H1 (cell line): ENCODE measurements around the gene POLR3K. TPM values are rescaled to one million over a fixed set of nuclear protein-coding genes. Genes with fewer than 3 reads are reported as not detected.

ENCODE experiments used
- CTCF ChIA-PET: fragments of 300-600 bp; sonication (Branson Sonifier 250); formaldehyde crosslinking; loops from one replicate; lab custom pipeline; 2021; ENCODE audit not compliant: partially characterized antibody; lab: Charles Lee
- POLR2A ChIA-PET: fragments of 300-600 bp; sonication (Branson Sonifier 250); formaldehyde crosslinking; loops from one replicate; lab custom pipeline; 2021; ENCODE audit warnings: inconsistent platforms; ENCODE audit not compliant: partially characterized antibody; lab: Charles Lee
- DNase-seq, 2 experiments: peaks; one replicate each; pipeline versions ENCODE4 v3.0.0 to v3.0.0-alpha.2; 2010 to 2022; ENCODE audit warnings: low spot score in 2 of 2, low read depth in 1 of 2, mixed read lengths in 1 of 2
- FAIRE-seq: peaks from 2 replicates; lab custom pipeline; 2011; peaks lifted over from hg19 to GRCh38; lab: Jason Lieb, UNC
- H2AFZ ChIP-seq: 2 replicates; pipeline ENCODE4 v1.8.1; 2012; ENCODE audit warnings: low read length, inconsistent platforms
- H2AK5ac ChIP-seq: 2 replicates; pipeline ENCODE4 v1.6.1; 2013; ENCODE audit warnings: low read depth, low read length
- H2BK120ac ChIP-seq: replicated peaks from 2 replicates; pipeline ENCODE3; 2013; ENCODE audit warnings: low read depth, low read length, inconsistent platforms
- H2BK12ac ChIP-seq: 2 replicates; pipeline ENCODE4 v1.6.1; 2013; ENCODE audit warnings: low read depth, low read length
- H2BK15ac ChIP-seq: 2 replicates; pipeline ENCODE4 v1.6.1; 2013; ENCODE audit warnings: low read length
- H2BK20ac ChIP-seq: 2 replicates; pipeline ENCODE4 v1.6.1; 2013; ENCODE audit warnings: low read length
- H2BK5ac ChIP-seq: 2 replicates; pipeline ENCODE4 v1.6.1; 2013; ENCODE audit warnings: low read depth, low read length
- H3K14ac ChIP-seq: 2 replicates; pipeline ENCODE4 v1.6.1; 2013; ENCODE audit warnings: inconsistent platforms; ENCODE audit not compliant: insufficient read length
- H3K18ac ChIP-seq: 2 replicates; pipeline ENCODE4 v1.6.1; 2013; ENCODE audit warnings: low read length; ENCODE audit errors: extremely low read depth
- H3K23ac ChIP-seq: 2 replicates; pipeline ENCODE4 v1.6.1; 2013; ENCODE audit warnings: inconsistent platforms; ENCODE audit not compliant: insufficient read length
- H3K23me2 ChIP-seq: 2 replicates; pipeline ENCODE4 v1.6.1; 2013; ENCODE audit warnings: low read depth, low read length
- H3K27ac ChIP-seq: 2 replicates; pipeline ENCODE4 v1.6.1; 2011; ENCODE audit warnings: low read depth, low read length, inconsistent platforms
- H3K27me3 ChIP-seq, 4 experiments: replicated peaks in 1 of 4; 1 replicate in 1 of 4; 2 replicates in 3 of 4; pipeline versions ENCODE4 v1.6.1 to v1.8.1; 2011 to 2013; ENCODE audit warnings: low read length in 3 of 4, mild to moderate bottlenecking in 3 of 4, inconsistent platforms in 2 of 4, mixed read lengths in 2 of 4, moderate library complexity in 1 of 4; ENCODE audit not compliant: control insufficient read depth in 3 of 4, insufficient read depth in 3 of 4; ENCODE audit errors: extremely low read depth in 1 of 4
- H3K36me3 ChIP-seq, 4 experiments: 2 replicates each; pipeline versions ENCODE4 v1.6.1 to v1.8.1; 2011 to 2013; ENCODE audit warnings: mild to moderate bottlenecking in 4 of 4, low read length in 3 of 4, moderate library complexity in 2 of 4, control low read depth in 1 of 4, inconsistent platforms in 1 of 4; ENCODE audit not compliant: insufficient read depth in 4 of 4, control insufficient read depth in 2 of 4
- H3K4ac ChIP-seq: replicated peaks from 2 replicates; pipeline ENCODE3; 2013; ENCODE audit warnings: low read length, low read depth, mixed read lengths, inconsistent platforms; ENCODE audit not compliant: insufficient read length
- H3K4me1 ChIP-seq, 4 experiments: replicated peaks in 1 of 4; 1 replicate in 1 of 4; 2 replicates in 3 of 4; pipeline versions ENCODE4 v1.6.1 to v1.8.1; 2011 to 2013; ENCODE audit warnings: low read length in 3 of 4, inconsistent platforms in 2 of 4, mixed read lengths in 1 of 4; ENCODE audit not compliant: insufficient read depth in 4 of 4, control insufficient read depth in 3 of 4
- H3K4me2 ChIP-seq, 2 experiments: 2 replicates each; pipeline versions ENCODE4 v1.6.1 to v1.8.1; 2011 to 2013; ENCODE audit warnings: low read depth in 2 of 2, low read length in 2 of 2, control low read depth in 1 of 2, inconsistent platforms in 1 of 2, mild to moderate bottlenecking in 1 of 2; ENCODE audit not compliant: insufficient read depth in 1 of 2
- H3K4me3 ChIP-seq, 4 experiments: fragments of 200-600, 300-600 bp in 1 of 4; sonication (generic), shearing (Covaris generic), sonication (Bioruptor Twin) in 1 of 4; 2 replicates each; pipeline versions ENCODE4 v1.5.1 to v1.8.1; 2011 to 2016; ENCODE audit warnings: low read length in 4 of 4, low read depth in 3 of 4, control low read depth in 2 of 4, inconsistent platforms in 2 of 4, mild to moderate bottlenecking in 2 of 4, mixed read lengths in 1 of 4, moderate library complexity in 1 of 4; ENCODE audit not compliant: insufficient read depth in 2 of 4; ENCODE audit errors: extremely low read depth in 1 of 4
- H3K56ac ChIP-seq: replicated peaks from 2 replicates; pipeline ENCODE3; 2013; ENCODE audit warnings: low read depth, mild to moderate bottlenecking, mixed read lengths, low read length, inconsistent platforms; ENCODE audit not compliant: insufficient read length
- H3K79me1 ChIP-seq: 2 replicates; pipeline ENCODE4 v1.6.1; 2013; ENCODE audit warnings: low read depth, low read length, control low read depth
- H3K79me2 ChIP-seq, 2 experiments: 2 replicates each; pipeline versions ENCODE4 v1.6.1 to v1.8.1; 2012 to 2013; ENCODE audit warnings: low read length in 2 of 2, mild to moderate bottlenecking in 2 of 2, inconsistent platforms in 1 of 2; ENCODE audit not compliant: insufficient read depth in 2 of 2, control insufficient read depth in 1 of 2
- H3K9ac ChIP-seq, 4 experiments: replicated peaks in 1 of 4; 1 replicate in 1 of 4; 2 replicates in 3 of 4; pipeline versions ENCODE4 v1.6.1 to v1.8.1; 2011 to 2013; ENCODE audit warnings: low read depth in 3 of 4, low read length in 3 of 4, control low read depth in 2 of 4, mild to moderate bottlenecking in 2 of 4, moderate library complexity in 2 of 4, inconsistent platforms in 1 of 4; ENCODE audit errors: extremely low read depth in 1 of 4
- H3K9me3 ChIP-seq, 2 experiments: 2 replicates each; pipeline versions ENCODE4 v1.6.1 to v1.8.1; 2012 to 2013; ENCODE audit warnings: mild to moderate bottlenecking in 2 of 2, moderate library complexity in 2 of 2, control low read depth in 1 of 2, inconsistent platforms in 1 of 2, low read depth in 1 of 2, low read length in 1 of 2, mixed read lengths in 1 of 2; ENCODE audit not compliant: insufficient read depth in 2 of 2
- H4K20me1 ChIP-seq, 2 experiments: replicated peaks in 1 of 2; 2 replicates each; pipeline versions ENCODE3 to v1.8.1; 2011 to 2013; ENCODE audit warnings: inconsistent platforms in 2 of 2, low read length in 2 of 2, mild to moderate bottlenecking in 1 of 2; ENCODE audit not compliant: insufficient read depth in 2 of 2, control insufficient read depth in 1 of 2
- H4K5ac ChIP-seq: 2 replicates; pipeline ENCODE4 v1.6.1; 2013; ENCODE audit warnings: low read length, low read depth, mixed read lengths, inconsistent platforms; ENCODE audit not compliant: insufficient read length
- H4K8ac ChIP-seq: 2 replicates; pipeline ENCODE4 v1.8.0; 2013; ENCODE audit warnings: mild to moderate bottlenecking, moderate library complexity, low read length, inconsistent platforms; ENCODE audit not compliant: insufficient read depth; ENCODE audit errors: extremely low read depth
- H4K91ac ChIP-seq: replicated peaks from 2 replicates; pipeline ENCODE3; 2013; ENCODE audit warnings: low read length, mixed read lengths, inconsistent platforms; ENCODE audit not compliant: insufficient read length
- CBX5 ChIP-seq: fragments of 300-800, 300-1000 bp; sonication (generic); IDR thresholded peaks from 2 replicates; pipeline ENCODE4 v1.7.1; 2016; ENCODE audit warnings: antibody characterized with exemption, low read length, low read depth
- FOSL1 ChIP-seq: IDR thresholded peaks from 2 replicates; pipeline ENCODE4 v1.6.1; 2011; ENCODE audit warnings: mild to moderate bottlenecking, low read depth, low read length, moderate library complexity; ENCODE audit not compliant: insufficient read depth
- GTF2F1 ChIP-seq: IDR thresholded peaks from 2 replicates; pipeline ENCODE4 v1.6.1; 2012; ENCODE audit warnings: low read depth, low read length, improper control_type of control experiment, borderline replicate concordance
- POLR2AphosphoS5 ChIP-seq: IDR thresholded peaks from 2 replicates; pipeline ENCODE4 v1.6.1; 2011; ENCODE audit warnings: low read depth, low read length
- POU5F1 ChIP-seq: IDR thresholded peaks from 2 replicates; pipeline ENCODE4 v1.6.1; 2011; ENCODE audit warnings: low read depth, mild to moderate bottlenecking, low read length, moderate library complexity
- RAD21 ChIP-seq, 2 experiments: IDR thresholded peaks in 1 of 2; conservative IDR thresholded peaks in 1 of 2; 2 replicates each; pipeline ENCODE4 v1.6.1; 2011; ENCODE audit warnings: low read depth in 2 of 2, low read length in 2 of 2, improper control_type of control experiment in 1 of 2, inconsistent platforms in 1 of 2, mild to moderate bottlenecking in 1 of 2, moderate library complexity in 1 of 2
- RXRA ChIP-seq: IDR thresholded peaks from 2 replicates; pipeline ENCODE4 v1.6.1; 2011; ENCODE audit warnings: low read depth, mild to moderate bottlenecking, low read length, moderate library complexity; ENCODE audit not compliant: insufficient read depth
- SIN3A ChIP-seq, 2 experiments: IDR thresholded peaks in 1 of 2; conservative IDR thresholded peaks in 1 of 2; 2 replicates each; pipeline ENCODE4 v1.6.1; 2011 to 2012; ENCODE audit warnings: low read length in 2 of 2, improper control_type of control experiment in 1 of 2, low read depth in 1 of 2, mild to moderate bottlenecking in 1 of 2
- WGBS, 2 experiments: shearing (Covaris generic) in 1 of 2; methylation state at CpG; one replicate each; pipeline versions ENCODE4 v1.1.6 to v1.1.7; 2013 to 2015; ENCODE audit warnings: low lambda C conversion rate in 2 of 2, mixed read lengths in 2 of 2, inconsistent platforms in 1 of 2, low coverage in 1 of 2, missing lambda C conversion rate in 1 of 2; ENCODE audit not compliant: insufficient replicate concordance in 2 of 2, insufficient coverage in 1 of 2, insufficient read length in 1 of 2; ENCODE audit errors: extremely low coverage in 1 of 2, missing lambda C conversion rate in 1 of 2; 5-methylcytosine and 5-hydroxymethylcytosine counted together
- polyA plus RNA-seq, 7 experiments: library from polyadenylated mRNA; depleted of rRNA in 3 of 7; stranded (reverse) in 5 of 7; unstranded in 2 of 7; fragments of >200 nt in 5 of 7; fragments of 200-250 nt in 2 of 7; gene quantifications; 1 replicate in 5 of 7; 2 replicates in 1 of 7; 4 replicates in 1 of 7; pipeline versions ENCODE4 v1.2.1 to v1.2.3, GENCODE V29; 2011 to 2013; ENCODE audit warnings: missing spikeins in 2 of 7, mixed read lengths in 2 of 7
- total RNA-seq: library from RNA; stranded (reverse); fragmentation: NEBNext Ultra II Directional; extraction: Animal tissue kit (Norgen Biotek cat#: 25700); gene quantifications from 2 replicates; pipeline ENCODE4 v1.2.1, GENCODE V29; 2021

POLR3K gene
- total and polyA plus RNA-seq, 2 of the 8 experiments (the other 6 are each of a cell fraction or from before 2014, with no cell fraction given), result 45.4 to 80.5 TPM

- Histone ChIP-seq H2BK15ac (no peak overlapping the region), H3K18ac (no peak overlapping the region), H3K4me1 (peaks cover 0 to 8% (median 2%) of the 10 kb centered on the region in 4 experiments; a peak in 5 of 7 replicates), H3K79me1 (no peaks in the 10 kb centered on the region)
- FAIRE-seq, result no peak
- TF ChIP-seq POLR2AphosphoS5 (no peak), FOSL1 (no peak), GTF2F1 (no peak), RXRA (no peak), POU5F1 (no peak), CBX5 (no peak), RAD21 (IDR thresholded peaks at IDR 0.05 in 1 of 2, conservative IDR thresholded peaks at IDR 0.05 in 1 of 2; ENCODE audit: low read depth in 2 of 2, low read length in 2 of 2) (no peak), SIN3A (conservative IDR thresholded peaks at IDR 0.05 in 1 of 2, IDR thresholded peaks at IDR 0.05 in 1 of 2; ENCODE audit: low read depth in 1 of 2, low read length in 2 of 2) (no peak)
- TF ChIP-seq, all 59 proteins: peak for 0
- H2BK5ac ChIP-seq, result no peak overlapping the region; the same call in 1 of the 2 replicates
- WGBS, 2 experiments, result 97% methylated on average over 22 of the region's 23 CpGs; no CpG with 5 or more reads in 1 of the 2 experiments
- ChIA-PET POLR2A (interaction anchor here (1.4 to 1.8 kb wide), 4 partner anchors 12 to 40 kb away, joined by 3 to 5 read pairs (median 4); no protein-coding TSS in a partner anchor), CTCF (interaction anchor here (0.9 to 25.7 kb wide), 4 partner anchors 9 to 25 kb away, joined by 3 to 856 read pairs (median 45); partner anchors contain the start of gene RHBDF1)
- H2BK120ac ChIP-seq, result no peak overlapping the region
- H3K27me3 ChIP-seq, result no peaks in the 10 kb centered on the region
- no peaks in the 10 kb centered on the region for H3K79me2 ChIP-seq
- no peaks in the 10 kb centered on the region for H3K23me2 ChIP-seq
- no peaks in the 10 kb centered on the region for H3K9me3 ChIP-seq
- no peak overlapping the region for H3K56ac ChIP-seq
- H3K27ac ChIP-seq, result no peak overlapping the region
- no peak overlapping the region for H2AFZ ChIP-seq
- H2BK20ac ChIP-seq, result no peak overlapping the region
- no peak overlapping the region for H4K5ac ChIP-seq
- peaks cover 7 to 13% of the 10 kb centered on the region in 2 experiments for H4K20me1 ChIP-seq
- H3K4ac ChIP-seq, result no peak overlapping the region
- H3K4me3 ChIP-seq, result no peak overlapping the region
- H3K23ac ChIP-seq, result no peak overlapping the region
- no peak overlapping the region for H2BK12ac ChIP-seq
- H3K14ac ChIP-seq, result no peak overlapping the region
- peaks cover 7 to 13% (median 11%) of the 10 kb centered on the region in 4 experiments; a peak in 7 of 8 replicates for H3K36me3 ChIP-seq
- no peak overlapping the region for H2AK5ac ChIP-seq
- no peak overlapping the region for H4K8ac ChIP-seq
- no peak overlapping the region for H3K4me2 ChIP-seq
- H3K9ac ChIP-seq, result no peak overlapping the region
- DNase-seq, result no peak
- H4K91ac ChIP-seq, result no peak overlapping the region
These were observed 33.1 kb upstream of the POLR3K start for GRCh38 chr16:86483-86952.
